HL-60 (cell line): ENCODE data around the gene ABLIM1.

Experiments used
- DNase-seq, 2 experiments: peaks; one replicate each; pipeline ENCODE4 v3.0.0-alpha.2; 2010 to 2020; ENCODE audit warnings: low read depth in 1 of 2, low spot score in 1 of 2
- H3K27ac ChIP-seq: fragments of 250-450 bp; sonication (Bioruptor Pico); replicated peaks from 2 replicates; pipeline ENCODE4 v1.5.1; 2020; ENCODE audit warnings: mild to moderate bottlenecking, moderate library complexity
- H3K27me3 ChIP-seq: fragments of 250-450 bp; sonication (Bioruptor Pico); 2 replicates; pipeline ENCODE4 v1.5.1; 2021; ENCODE audit warnings: mild to moderate bottlenecking, moderate library complexity; ENCODE audit not compliant: insufficient read depth, poor library complexity, severe bottlenecking
- H3K4me3 ChIP-seq: replicated peaks from 2 replicates; pipeline ENCODE4 v1.5.1; 2011; ENCODE audit warnings: mild to moderate bottlenecking, control low read depth, low read length; ENCODE audit not compliant: insufficient read depth
- CTCF ChIP-seq: IDR thresholded peaks from one replicate; pipeline ENCODE4 v1.5.1; 2011; ENCODE audit warnings: low read length, control low read depth, inconsistent platforms; ENCODE audit not compliant: insufficient read depth
- GABPA ChIP-seq: IDR thresholded peaks from 2 replicates; pipeline ENCODE4 v1.6.1; 2012; ENCODE audit warnings: low read depth
- POLR2AphosphoS5 ChIP-seq: IDR thresholded peaks from 2 replicates; pipeline ENCODE4 v1.6.1; 2012; ENCODE audit warnings: low read depth
- REST ChIP-seq: IDR thresholded peaks from 2 replicates; pipeline ENCODE4 v1.6.1; 2012; ENCODE audit warnings: low read depth; ENCODE audit not compliant: insufficient replicate concordance
- SPI1 ChIP-seq: IDR thresholded peaks from 2 replicates; pipeline ENCODE4 v1.6.1; 2012; ENCODE audit warnings: low read depth, mild to moderate bottlenecking, borderline replicate concordance

ABLIM1 gene

GRCh38 chr10:114557854-114558253 lies 100.2 kb downstream of the ABLIM1 start:
- H3K4me3 ChIP-seq, result no peak overlapping the region
- TF ChIP-seq SPI1 (no peak), GABPA (no peak), REST (no peak), CTCF (no peak), POLR2AphosphoS5 (no peak)
- no peaks in the 10 kb centered on the region for H3K27me3 ChIP-seq
- no peak for DNase-seq
- H3K27ac ChIP-seq, result no peak overlapping the region

- Histone ChIP-seq H3K4me3 (no peak overlapping the region), H3K27me3 (no peaks in the 10 kb centered on the region), H3K27ac (no peak overlapping the region)
- no peak for TF ChIP-seq CTCF
- no peak for TF ChIP-seq SPI1
- TF ChIP-seq GABPA, result no peak
- no peak for TF ChIP-seq REST
- no peak for TF ChIP-seq POLR2AphosphoS5
- no peak for DNase-seq
Observed at GRCh38 chr10:114556236-114557122, 101.6 kb downstream of the ABLIM1 start.

GRCh38 chr10:114553436-114553835 lies 104.6 kb downstream of the ABLIM1 start:
- no peak for DNase-seq
- Histone ChIP-seq H3K4me3 (no peak overlapping the region), H3K27ac (no peak overlapping the region), H3K27me3 (no peaks in the 10 kb centered on the region)
- TF ChIP-seq SPI1, result no peak
- TF ChIP-seq CTCF, result no peak
- no peak for TF ChIP-seq REST
- TF ChIP-seq POLR2AphosphoS5, result no peak
- no peak for TF ChIP-seq GABPA
